ENCODE measurements around the gene NME3. TPM values are rescaled to one million over a fixed set of nuclear protein-coding genes. Genes with fewer than 3 reads are reported as not detected.

The NME3 gene
- total and polyA plus RNA-seq, 8 donors: 27.4 to 297 (median 33.1) TPM

- FAIRE-seq (no peak), DNase-seq (peak in 1 of 6 donors; percentile 70), ATAC-seq (no peak)
- no peak for TF ChIP-seq CTCF (IDR thresholded peaks at IDR 0.05)
- no peak overlapping the region for H3K4me3 ChIP-seq
- 84% methylated on average over 6 of the region's 6 CpGs for WGBS, 2 donors
- H3K27me3 ChIP-seq: no peaks in the 10 kb centered on the region
- no peaks in the 10 kb centered on the region for H3K9me3 ChIP-seq
- H3K36me3 ChIP-seq: no peaks in the 10 kb centered on the region
- intact Hi-C loops (cut with DNase I): no loop called here
- peaks cover 0 to 6% (median 5%) of the 10 kb centered on the region in 3 donors for H3K4me1 ChIP-seq
- no peak overlapping the region for H3K27ac ChIP-seq
These were observed 15.6 kb upstream of the NME3 start for GRCh38 chr16:1787056-1787321.

- H3K27ac ChIP-seq: no peak overlapping the region
- no peaks in the 10 kb centered on the region for H3K9me3 ChIP-seq
- H3K27me3 ChIP-seq: no peaks in the 10 kb centered on the region
- peaks cover 0 to 8% (median 5%) of the 10 kb centered on the region in 3 donors for H3K4me1 ChIP-seq
- intact Hi-C loops (cut with DNase I): no loop called here
- TF ChIP-seq CTCF (IDR thresholded peaks at IDR 0.05): no peak
- FAIRE-seq: no peak
- 87 to 88% methylated on average over 44 to 51 of the region's 51 CpGs for WGBS, 2 donors
- DNase-seq: peak in 3 of 6 donors; percentile 55 to 81 (median 60)
- ATAC-seq: no peak
- no peaks in the 10 kb centered on the region for H3K36me3 ChIP-seq
- H3K4me3 ChIP-seq: no peak overlapping the region
These were observed 15.1 kb upstream of the NME3 start for GRCh38 chr16:1786242-1787055.

- DNase-seq (peak in 1 of 6 donors; percentile 67), FAIRE-seq (no peak), ATAC-seq (no peak)
- Histone ChIP-seq H3K27ac (no peak overlapping the region), H3K4me3 (no peak overlapping the region), H3K9me3 (no peaks in the 10 kb centered on the region), H3K27me3 (no peaks in the 10 kb centered on the region), H3K36me3 (no peaks in the 10 kb centered on the region), H3K4me1 (peaks cover 5 to 14% (median 9%) of the 10 kb centered on the region in 3 donors)
- intact Hi-C loops (cut with DNase I): no loop called here
- 87 to 91% methylated on average over 14 of the region's 14 CpGs for WGBS, 2 donors
- no peak for TF ChIP-seq CTCF (IDR thresholded peaks at IDR 0.05)
These were observed 14.5 kb upstream of the NME3 start for GRCh38 chr16:1785846-1786170.

- H3K27ac ChIP-seq: no peak overlapping the region
- WGBS, 2 donors: 83 to 87% methylated on average over 26 of the region's 26 CpGs
- no peaks in the 10 kb centered on the region for H3K9me3 ChIP-seq
- no peaks in the 10 kb centered on the region for H3K27me3 ChIP-seq
- H3K36me3 ChIP-seq: no peaks in the 10 kb centered on the region
- no peak for TF ChIP-seq CTCF (IDR thresholded peaks at IDR 0.05)
- FAIRE-seq (no peak), DNase-seq (peak in 2 of 6 donors; percentile 16 to 26), ATAC-seq (no peak)
- intact Hi-C loops (cut with DNase I): no loop called here
- H3K4me1 ChIP-seq: peaks cover 11 to 16% (median 15%) of the 10 kb centered on the region in 3 donors
- no peak overlapping the region for H3K4me3 ChIP-seq
These were observed 13.9 kb upstream of the NME3 start for GRCh38 chr16:1784977-1785845.
